8988T (cell line): ENCODE results near the gene MOK.
A peak's percentile ranks its signal among the peaks of the same experiment; 100 is the strongest.

ENCODE experiments used
- DNase-seq: peaks from one replicate; pipeline ENCODE4 v3.0.0; 2011

MOK gene

GRCh38 chr14:102283631-102284129 is 21.3 kb downstream of the MOK start:
- DNase-seq = no peak

GRCh38 chr14:102282751-102283465 is 22.1 kb downstream of the MOK start:
- no peak for DNase-seq

DNA sequence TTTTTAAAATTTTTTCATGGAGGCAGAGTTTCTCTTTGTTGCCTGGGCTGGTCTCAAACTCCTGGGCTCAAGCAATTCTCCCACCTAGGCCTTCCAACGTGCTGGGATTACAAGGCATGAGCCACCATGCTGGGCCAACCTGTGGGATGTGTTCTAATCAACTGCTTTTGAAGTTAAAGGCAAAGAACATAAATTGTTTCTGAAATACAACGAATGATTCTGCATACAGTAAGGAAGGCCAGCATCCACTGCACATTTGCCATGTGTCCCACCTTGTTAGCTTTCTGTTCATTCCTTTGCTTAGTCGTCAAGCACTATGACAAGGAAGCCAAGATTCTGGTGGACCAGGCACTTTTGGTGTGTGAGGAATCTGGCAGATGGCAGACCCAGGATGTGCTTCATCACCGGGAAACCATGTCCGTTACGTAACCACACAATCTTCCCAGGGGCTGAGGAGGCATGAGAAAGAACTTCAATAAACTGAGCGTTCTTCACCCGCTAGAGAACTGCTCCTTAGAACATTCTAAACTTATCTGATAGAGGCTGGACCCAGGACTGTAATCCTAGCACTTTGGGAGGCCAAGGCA is 24.5 kb downstream of the MOK start:
- DNase-seq = peak; percentile 46

DNA sequence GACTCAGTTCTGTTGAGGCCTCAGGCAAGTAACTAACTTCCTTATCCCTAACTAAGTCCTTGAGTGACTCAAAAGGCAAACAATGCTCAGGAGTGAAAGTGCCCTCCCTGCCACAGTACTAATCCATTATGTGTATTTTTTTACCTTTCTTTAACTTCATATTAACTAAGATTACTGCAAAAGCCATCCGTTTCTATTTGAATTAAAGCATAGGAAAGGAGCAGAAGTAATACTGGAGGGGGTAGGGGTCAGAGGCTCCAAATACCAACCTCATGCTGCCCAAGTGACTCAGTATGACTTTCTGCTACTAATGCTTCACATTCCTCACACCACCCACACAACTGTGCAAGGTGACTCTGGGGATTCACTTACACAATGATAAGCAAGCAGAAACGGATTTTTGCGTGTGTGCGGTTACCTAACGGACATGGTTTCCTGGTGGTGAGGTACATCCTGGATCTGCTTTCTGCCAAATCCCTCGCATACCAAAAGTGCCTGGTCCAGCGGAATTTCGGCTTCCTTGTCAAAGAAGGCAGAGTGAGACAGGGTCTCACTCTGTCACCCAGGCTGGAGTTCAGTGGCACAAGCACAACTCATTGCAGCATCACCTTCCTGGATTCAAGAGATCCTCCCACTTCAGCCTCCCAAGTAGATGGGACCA is 25.1 kb downstream of the MOK start:
- DNase-seq = peak; percentile 53

DNA sequence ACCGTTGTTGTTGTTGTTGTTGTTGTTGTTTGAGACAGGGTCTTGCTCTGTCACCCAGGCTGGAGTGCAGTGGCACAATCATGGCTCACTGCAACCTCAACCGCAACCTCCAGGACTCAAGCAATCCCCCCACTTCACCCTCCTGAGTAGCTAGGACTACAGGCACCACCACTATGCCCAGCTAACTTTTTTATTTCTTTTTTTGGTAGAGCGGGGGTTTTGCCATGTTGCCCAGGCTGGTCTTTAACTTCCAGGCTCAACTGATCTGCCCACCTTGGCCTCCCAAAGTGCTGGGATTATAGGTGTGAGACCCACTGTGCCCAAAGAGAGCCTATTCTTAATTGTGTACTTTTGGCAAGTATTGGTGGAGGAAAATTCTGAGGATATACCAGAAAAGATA is 25.7 kb downstream of the MOK start:
- DNase-seq = no peak

- DNase-seq = no peak
Measured at GRCh38 chr14:102278631-102278935, 26.4 kb downstream of the MOK start.

DNA sequence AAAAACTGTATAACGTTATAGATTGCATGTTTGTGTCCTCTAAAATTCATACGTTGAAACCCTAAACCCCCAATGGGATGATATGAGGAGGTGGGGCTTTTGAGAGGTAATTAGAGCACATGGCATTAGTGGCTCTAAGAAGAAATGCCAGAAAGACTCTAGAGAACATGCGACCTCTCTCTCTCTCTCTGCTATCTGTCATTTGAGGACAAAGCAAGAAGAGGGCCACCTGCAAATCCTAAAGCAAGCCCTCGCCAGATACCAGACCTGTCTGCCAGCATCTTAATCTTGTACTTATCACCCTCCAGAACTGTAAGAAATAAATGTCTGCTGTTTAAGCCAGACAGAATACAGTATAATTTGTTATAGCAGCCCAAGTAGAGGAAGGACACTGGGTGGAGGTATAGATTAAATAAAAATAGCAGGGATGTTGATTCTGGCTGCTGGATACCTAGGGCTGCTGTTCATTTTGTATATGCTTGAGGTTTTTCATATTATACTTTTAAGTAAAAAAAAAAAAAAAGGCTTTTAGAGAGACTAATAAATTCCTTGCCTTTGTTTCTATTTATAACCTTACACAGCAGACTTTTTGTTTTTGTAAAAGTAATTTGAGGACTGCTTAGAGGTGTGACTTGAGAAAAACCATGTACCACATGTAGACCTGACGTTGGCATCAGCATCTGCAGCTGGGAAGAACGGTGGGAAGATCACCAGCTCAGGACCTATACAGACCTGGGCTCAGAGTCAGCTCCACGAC is 26.9 kb downstream of the MOK start:
- DNase-seq = no peak

DNA sequence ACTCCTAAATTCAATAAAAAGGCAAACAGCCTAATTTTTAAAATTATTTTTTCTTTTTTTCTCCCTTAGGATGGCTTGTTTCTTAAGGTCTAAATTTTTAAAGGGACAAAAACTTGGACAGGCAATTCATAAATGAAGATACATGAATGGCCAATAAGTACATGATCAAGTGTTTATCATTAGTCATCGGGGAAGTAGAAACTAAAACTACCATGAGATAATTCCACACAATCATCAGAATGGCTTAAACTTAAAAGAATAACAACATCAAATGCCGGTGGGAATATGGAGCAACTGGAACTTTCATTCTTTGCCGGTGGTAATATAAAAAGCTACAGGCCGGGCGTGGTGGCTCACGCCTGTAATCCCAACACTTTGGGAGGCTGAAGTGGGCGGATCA is 29.1 kb downstream of the MOK start:
- DNase-seq = no peak

DNA sequence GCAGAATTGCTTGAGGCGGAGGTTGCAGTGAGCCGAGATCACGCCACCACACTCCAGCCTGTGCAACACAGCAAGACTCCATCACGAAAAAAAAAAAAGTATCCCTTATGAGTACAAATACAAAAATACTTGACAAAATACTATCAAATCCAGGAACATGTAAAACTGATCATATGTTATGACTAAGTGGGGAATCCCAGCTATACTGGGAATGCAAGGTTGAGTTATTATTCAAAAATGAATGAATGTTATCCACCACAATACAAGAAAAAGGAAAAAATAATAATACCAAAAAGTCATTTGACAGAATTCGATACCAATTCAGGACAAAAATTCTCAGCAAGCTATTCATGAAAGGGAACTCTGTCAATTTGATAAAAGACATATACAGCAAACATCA is 32.6 kb downstream of the MOK start:
- no peak for DNase-seq

DNA sequence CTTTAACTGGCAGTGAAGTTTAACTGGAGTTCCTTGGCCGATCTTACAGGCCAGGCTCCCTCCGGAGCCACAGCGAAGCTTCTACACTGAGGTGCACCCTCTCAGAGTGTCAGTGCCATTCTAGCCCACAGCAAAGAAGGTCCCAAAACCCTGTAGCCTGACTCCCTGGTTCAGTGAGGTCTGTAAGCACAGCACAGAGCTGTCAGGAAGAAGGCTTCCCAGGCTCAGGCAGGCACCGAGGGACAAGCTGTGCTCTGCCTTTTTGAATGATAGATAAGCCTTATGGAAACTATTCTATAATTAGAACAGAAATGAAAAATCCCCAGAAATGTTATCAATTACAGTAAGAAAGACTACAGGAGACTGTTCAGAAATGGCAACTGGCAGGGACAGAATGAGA is 40.2 kb downstream of the MOK start:
- no peak for DNase-seq

DNA sequence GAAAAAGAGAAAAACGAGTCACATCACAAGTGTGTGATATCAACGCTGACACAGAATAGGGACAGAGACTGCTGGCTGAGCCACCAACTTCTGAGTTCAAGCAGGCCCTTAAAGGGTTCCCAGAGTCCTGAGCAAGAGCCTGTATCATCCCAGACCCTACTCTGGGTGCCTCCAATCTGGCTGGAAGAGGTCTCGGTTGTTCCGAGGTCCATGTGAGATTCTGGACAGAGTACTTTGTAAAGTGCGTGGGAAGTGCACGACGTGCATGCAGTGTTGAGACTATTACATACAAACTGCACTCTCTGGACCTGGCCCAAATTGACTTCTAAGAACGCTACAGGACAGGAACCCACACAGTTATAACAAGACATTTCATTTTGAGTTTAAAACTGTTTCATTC is 40.6 kb downstream of the MOK start:
- no peak for DNase-seq

GRCh38 chr14:102262929-102263462 is 42.0 kb downstream of the MOK start:
- DNase-seq = no peak

DNA sequence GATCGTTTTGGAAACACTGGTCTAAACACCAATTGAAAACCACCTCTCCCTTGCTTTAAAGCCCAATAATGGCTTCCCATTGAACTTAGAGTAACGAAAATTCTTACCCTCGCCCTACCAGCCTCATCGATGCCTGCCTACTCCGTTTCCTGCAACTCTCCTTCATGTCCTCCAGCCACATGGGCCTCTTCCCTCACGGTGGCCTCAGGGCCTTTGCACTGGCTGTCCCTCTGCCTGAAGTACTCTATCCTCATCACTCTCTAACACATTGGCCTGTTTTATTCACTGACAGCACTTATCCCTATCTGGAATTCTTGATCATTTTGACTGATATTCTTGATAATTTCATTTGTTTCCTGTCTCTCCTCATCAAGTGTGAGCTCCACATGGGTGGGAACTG is 46.8 kb downstream of the MOK start:
- no peak for DNase-seq

DNA sequence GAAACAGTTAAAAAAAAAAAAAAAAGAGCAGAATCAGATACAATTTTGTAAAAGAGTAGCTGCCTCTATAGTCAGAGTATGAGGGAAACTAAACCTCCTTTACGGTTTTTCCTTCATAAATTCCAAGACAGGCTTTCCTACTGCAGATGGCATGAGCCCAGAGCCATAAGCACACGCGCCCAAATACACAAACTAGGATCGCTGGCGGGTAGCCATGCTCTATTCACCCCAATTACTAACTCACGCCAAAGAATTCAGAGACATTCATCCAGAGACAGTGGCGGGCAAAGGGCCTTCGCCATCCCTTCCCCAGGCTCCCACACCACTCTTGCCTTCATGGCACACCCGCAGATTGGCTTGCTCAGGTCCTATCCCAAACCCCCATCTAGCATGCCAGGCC is 48.2 kb downstream of the MOK start:
- no peak for DNase-seq

GRCh38 chr14:102255401-102256190 is 49.4 kb downstream of the MOK start:
- DNase-seq = no peak

- DNase-seq = no peak
Measured at GRCh38 chr14:102252834-102253801, 51.8 kb downstream of the MOK start.

- no peak for DNase-seq
Measured at GRCh38 chr14:102251161-102251560, 53.8 kb downstream of the MOK start.

- no peak for DNase-seq
Measured at GRCh38 chr14:102250636-102251035, 54.3 kb downstream of the MOK start.

DNA sequence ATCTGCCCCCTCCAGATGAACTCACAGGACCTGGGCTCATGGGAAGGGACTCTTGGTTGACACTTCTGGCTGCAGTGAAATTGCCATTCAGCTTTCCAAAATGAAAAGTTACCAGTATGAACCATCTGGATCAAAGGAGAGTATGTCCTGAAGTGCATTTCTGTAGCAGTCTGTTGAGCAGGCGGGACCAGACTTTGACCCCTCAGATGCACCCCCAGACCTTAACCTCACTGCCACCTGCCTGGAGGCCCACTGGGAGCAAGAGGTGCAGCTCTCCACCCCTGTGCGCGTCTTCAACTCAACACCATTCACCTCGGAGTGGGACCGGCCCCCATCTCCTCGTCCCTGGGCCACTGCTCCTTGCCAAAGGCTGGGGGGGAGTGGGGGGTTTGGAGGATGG is 55.0 kb downstream of the MOK start:
- no peak for DNase-seq

GRCh38 chr14:102249041-102249440 is 55.9 kb downstream of the MOK start:
- no peak for DNase-seq

DNA sequence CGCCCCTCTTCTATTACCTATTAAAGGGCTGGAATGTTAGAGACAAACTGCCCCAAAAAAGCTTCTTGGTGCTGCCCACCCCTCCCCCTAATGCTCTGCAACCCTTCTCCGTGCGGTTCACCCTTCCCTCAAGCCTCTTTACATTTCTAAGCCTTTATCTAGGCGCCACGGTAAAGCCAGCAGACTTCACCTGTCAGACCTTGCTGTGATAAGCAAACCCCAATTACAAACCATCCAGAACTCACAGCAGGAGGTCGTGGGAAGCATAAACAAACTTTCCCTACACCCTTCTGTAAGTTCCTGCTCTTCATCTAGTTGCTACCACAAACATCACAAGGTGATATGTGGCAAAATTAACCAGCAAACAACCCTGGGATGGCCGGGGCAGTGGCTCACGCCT is 56.8 kb downstream of the MOK start:
- DNase-seq = no peak
